Epithelial cell of prostate (primary cell): ENCODE results near the gene TRNP1.

Experiments
- DNase-seq: peaks from one replicate; pipeline ENCODE4 v3.0.0-alpha.2; 2011; ENCODE audit warnings: low read depth, low spot score
- H3K27ac ChIP-seq: fragments of 450-650 bp; 2 replicates; pipeline ENCODE4 v1.5.1; 2017; ENCODE audit warnings: mild to moderate bottlenecking

Gene TRNP1

DNA sequence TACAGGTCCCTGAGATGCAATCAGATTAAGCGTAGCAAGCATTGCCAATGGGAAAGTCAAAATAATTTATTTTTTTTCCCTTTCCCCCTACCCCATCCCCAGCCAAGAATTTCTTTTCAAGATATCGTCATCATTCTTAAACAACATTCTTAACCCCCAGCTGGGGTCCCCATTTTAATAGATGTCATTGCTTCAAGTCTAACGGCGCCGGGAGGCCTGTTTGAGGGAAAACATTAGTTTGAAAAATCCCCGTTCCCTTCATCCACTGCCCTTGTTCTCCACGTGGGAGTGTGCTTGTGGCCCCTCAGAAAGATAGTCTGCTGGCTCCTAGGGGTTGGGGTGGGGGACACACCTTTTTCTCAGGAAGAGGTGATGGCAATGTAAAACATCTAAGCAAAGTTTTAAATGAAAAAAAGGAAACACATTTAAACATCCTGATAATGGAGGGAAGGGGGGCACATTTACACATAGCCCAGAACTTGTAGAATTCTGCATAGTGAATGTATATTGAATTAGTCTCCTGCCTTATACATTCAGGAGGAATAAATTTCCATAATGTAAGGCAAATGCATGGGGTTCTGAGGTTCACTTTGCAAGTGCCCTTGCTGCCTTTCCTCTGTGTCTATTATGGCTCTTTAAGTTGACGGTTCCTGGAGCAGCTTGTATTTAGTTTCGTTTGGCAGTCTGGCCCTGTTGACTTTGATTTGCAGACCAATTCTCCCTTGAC, 6.8 kb downstream of the TRNP1 start:
- no peak for DNase-seq
- peak overlapping the region; percentile 95 for H3K27ac ChIP-seq

DNA sequence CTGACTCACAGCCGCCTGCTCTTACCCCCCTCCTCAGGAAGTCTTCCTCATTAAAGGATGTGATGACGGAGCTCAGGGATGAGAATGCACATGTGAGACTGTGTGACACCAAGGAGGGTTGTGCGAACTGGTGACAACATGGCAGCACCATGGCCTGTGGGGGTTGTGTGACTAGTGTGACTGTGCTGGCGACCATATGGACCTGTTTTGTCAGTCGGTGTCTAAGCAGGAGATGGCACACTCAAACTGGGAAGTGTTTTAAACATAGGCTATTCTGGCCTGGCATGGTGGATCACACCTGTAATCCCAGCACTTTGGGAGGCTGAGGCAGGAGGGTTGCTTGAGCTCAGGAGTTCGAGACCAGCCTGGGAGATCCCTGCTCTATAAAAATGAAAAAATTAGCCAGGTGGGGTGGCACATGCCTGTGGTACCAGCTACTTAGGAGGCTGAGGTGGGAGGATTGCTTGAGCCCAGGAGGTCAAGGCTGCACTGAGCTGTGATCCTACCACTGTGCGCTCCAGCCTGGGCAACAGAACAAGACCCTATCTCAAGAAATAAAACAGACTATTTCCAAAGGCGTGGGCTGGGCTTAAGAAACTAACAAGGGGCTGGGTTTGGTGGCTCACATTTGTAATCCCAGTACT, 7.4 kb downstream of the TRNP1 start:
- H3K27ac ChIP-seq: peak overlapping the region; percentile 95
- DNase-seq: no peak

DNA sequence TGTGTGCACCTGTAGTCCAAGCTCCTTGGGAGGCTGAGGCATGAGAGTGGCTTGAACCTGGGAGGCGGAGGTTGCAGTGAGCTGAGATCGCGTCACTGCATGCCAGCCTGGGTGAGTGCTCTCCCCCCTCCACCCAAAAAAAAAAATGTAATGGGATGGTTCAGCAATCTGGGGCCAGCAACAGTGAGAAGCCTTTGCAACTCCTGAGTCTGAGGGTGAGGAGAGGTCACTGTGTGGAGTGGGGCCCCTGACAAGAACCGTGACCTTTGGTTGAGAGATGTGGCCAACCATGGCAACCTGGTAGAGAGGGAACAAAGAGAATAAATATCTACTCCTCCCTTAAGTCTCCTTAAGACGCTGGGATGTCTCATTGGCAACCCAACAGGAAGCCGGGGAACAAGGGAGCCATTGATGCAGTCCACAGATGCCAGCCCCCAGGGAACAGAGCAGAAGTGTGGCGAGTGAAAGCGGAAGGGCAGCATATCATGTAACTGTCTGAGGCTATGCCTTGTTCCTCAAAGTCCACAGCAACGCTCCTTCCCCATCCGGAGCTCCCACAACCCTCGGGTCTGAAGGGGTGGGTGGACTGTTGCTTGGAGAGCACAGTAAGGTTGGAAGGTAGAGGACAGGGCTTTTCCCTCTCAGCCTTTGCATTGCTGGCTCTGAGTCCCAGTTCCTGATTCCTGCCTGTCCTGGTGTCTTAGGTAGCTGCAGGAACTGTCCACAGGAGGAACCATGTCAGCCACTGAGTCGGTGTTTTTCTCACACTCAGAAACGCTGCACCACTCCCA, 8.3 kb downstream of the TRNP1 start:
- DNase-seq: peak; percentile 36
- peak overlapping the region; percentile 95 for H3K27ac ChIP-seq

DNA sequence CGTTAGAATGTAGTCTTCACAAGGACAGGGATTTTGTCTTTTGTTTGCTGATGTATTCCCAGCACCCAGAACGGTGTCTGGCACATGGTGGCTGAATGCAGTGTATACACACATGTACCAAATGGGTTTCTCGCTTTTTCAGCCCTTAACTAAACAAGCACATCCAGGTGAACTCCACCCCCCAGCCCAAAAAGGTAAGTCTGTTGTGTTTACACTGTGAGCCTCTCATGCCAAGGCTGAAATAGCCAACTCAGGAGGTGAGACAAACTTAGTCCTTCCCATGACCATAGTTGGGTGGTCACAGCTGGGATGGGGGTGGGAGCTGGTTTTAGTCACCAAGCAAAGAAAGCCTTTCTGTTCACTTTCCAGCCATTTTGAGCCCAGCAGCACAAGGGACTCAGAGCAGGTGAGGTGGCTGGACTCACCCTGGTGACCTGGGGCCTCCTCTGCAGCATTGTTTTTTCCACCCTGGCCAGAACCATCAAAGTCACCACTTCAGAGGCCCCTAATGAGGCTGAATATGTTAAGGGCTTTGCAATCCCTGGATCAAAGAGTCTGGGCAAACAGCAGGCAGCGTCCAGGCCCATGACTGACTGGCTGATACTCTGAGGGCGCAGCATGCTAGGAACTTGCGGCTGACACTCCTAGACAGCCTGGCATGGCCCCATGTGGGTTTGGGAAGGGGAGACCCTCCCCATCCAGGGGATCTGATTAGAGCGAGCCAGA, 10.4 kb downstream of the TRNP1 start:
- no peak for DNase-seq
- H3K27ac ChIP-seq: peak overlapping the region; percentile 95

DNA sequence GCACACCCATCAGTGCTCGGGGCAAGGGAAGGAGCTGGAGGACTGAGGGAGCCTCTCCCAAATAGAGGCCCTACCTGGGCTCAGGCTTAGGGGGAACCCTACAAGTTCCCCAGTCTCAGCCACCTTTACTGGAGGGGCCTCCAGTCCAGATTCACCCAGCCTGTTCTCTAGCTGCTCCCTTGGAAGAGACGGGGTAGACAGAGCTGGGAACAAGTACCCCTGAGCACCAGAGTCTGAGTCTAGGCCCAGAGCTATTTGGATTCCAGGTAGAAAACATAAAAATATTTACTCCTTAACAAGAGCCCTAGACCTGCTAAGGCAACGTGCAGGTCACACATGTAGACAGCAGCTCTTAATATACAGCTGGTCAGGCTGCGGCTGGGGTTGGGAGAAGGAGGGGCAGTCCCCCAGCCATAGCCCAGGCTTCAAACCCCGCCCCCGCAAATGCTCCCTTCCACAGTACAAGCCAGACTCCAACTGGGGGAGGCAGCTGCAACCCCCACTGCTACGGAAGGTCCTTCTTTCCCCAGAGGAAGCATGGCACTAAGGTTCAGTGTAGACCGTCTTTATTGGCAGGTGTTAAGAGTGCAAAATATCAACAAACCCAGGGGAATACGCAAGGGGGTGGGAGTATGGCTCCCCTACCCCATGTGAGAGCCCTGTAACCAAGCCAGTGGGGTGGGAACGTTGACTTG, 11.1 kb downstream of the TRNP1 start:
- DNase-seq: no peak
- H3K27ac ChIP-seq: peak overlapping the region; percentile 95

DNA sequence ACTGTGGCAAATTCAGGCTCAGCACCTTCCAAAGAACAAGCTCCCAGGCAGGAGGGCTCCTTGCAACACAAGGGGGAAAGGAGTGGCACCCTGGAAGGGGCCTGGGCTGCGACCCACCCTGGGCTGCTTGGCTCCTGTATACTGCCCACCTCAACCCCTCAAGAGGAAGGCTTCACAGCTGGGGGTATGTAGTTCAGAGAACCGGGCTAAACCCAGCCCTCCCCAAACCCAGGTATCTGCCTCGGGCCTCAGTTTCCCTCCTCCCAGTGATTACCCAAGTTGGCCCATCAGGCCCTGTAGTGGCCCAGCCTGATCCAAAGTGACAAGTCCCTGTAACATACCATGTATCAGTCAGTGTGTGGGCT, 11.7 kb downstream of the TRNP1 start:
- no peak overlapping the region for H3K27ac ChIP-seq

DNA sequence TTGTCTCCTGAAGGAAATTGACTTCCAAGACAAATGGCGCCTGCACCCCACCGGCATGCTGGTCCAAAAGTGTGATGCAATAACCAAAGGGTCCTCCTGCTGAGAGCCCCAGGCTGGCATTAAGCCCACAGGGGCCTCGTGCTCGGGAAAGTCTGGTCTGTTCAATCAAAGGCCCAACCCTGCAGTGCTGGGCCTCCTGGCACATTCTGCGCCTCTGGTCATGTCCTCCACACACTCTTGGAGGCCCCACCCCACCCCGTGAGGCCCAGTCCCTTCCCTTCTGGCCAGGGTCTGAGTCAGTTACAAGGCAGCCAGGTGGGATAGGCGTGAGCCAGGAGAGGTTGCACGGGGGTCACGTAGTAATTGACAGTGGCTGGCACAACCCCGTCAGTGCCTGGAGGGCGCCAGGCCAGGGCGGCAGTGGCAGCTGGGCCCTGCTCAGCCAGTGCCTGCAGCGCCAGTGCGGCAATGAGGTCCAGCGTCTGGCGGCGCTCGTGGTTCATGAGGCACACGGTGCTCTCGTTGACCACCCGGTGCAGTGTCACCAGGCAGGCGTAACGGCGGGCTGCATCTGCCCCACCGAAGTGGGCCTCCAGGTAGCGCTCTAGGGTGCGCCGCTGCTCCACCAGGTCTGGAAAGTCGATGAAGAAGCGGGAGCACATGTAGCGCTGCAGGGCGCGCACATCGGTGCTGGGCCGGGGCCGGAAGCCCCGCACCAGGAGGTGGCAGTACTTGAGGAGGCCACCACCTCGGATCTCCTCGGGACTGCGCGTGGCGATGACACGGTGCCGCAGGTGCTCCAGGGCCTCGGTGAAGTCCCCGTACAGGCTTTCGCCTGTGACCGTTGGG, 12.4 kb downstream of the TRNP1 start:
- no peak for DNase-seq
- no peak overlapping the region for H3K27ac ChIP-seq

More for the DNA sequence above, 11.7 kb downstream of the TRNP1 start:
- no peak for DNase-seq

DNA sequence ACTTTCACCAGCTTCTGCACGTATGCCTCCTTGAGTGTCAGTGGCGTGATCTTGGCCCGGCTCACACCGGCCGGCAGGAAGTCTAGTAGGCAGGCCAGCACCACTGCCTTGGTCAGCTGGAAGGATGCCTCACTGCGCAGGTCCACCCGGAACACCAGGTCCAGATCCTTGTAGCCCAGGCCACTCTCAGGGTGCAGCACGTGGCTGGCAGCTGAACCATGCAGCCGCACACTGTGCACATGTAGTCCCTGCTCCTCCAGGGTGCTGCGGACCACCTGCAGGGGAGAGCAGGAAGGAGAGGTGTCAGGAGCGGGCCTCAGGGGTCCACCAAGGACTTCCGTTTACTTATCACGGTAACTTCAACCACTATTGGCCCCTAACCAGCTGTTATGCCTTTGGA, 13.2 kb downstream of the TRNP1 start:
- no peak overlapping the region for H3K27ac ChIP-seq
- no peak for DNase-seq

DNA sequence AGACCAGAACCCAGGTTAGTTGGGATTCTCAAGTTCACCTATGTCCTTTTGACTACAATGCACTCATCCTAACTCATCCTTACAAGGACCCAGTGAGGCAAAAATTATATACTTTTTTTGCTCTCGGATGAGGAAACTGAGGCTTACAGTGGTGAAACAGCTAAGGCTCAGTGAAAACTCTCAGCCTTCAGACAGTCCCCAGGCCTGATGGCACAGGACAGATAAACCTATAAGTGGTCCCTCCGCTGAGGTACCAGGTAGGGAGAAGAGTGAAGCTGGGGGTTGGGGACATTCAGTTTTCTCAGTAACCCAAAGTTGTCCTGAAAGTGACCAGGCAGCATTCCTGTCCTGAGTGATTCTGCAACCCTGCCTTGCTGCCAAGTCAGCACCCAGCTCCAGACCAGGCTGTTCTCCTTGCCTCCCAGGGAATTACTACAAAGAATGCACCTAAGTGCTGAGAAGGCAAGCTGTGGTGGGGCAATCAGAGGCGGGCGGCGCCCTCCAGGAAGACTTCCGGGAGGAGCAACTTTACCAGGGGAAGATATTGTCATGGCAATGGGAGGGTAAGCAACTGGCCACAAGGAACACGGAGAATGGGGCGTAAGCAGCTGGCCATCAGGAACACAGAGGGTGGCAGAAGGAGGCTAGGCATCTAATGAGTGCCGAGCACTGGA, 14.6 kb downstream of the TRNP1 start:
- H3K27ac ChIP-seq: peak overlapping the region; percentile 92
- no peak for DNase-seq

DNA sequence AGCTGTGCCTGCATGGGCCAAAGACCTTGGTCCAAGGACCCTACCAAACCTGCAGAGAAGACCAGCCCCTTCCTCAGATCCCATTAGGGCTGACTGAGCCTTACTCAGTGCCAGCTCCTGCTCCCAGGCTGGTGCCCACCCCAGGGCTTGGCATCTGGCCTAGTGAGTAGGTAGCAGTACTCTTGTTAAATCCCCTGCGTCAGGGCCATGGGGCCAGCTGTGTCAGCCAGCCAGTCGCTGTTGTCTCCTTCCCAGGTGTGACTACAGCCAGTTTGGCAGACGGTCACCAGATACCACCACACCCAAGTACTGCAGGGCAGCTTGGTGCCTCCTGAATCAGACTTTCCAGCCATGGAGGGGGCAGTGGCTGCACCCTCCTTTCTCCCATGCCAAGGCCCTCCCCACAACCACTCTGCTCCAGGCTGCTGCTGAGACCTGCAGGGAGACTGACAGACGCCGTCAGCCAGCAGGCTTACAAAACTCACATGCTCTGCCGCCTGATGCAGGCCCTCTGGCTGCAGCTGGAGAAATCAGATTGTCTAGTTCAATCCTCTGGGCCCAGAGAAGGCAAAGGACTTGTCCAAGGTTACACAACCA, 16.2 kb downstream of the TRNP1 start:
- peak; percentile 95 for DNase-seq
- peak overlapping the region; percentile 92 for H3K27ac ChIP-seq

DNA sequence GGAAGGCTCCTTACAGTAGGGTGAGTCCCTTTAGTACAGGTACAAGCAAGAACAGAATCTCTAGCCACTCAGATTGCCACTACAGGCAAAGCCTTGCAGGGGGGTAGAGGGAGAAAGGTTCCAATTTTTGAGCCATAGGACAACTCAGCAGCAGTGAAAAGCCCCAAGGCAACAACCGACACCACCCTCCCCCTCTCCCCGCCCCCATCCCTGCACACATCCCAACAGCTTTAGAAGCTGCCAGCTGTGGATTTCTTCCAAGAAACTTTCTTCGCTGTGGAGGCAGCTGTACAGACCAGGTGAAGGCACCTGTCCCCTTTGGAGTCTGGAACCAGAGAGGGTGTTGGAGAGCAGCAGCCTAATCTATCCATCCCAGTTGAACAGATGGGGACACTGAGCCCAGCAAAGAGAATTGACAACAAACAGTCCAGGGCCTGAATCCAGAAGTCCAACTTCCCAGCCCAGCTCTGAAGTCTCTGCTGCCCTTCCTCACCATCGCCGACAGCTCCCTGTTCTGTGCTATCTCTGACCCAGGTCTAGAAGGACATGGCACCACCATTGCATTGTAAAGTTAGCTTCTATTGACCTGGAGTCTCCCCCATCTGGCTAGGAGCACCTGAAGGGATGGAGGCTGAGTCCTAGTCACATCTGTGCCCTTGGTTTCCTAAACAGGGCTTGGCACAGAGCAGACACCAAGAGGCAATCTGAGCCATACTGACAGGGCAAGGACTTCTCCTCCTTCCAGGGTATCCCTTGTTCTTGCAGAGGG, 16.9 kb downstream of the TRNP1 start:
- no peak for DNase-seq
- peak overlapping the region; percentile 92 for H3K27ac ChIP-seq

DNA sequence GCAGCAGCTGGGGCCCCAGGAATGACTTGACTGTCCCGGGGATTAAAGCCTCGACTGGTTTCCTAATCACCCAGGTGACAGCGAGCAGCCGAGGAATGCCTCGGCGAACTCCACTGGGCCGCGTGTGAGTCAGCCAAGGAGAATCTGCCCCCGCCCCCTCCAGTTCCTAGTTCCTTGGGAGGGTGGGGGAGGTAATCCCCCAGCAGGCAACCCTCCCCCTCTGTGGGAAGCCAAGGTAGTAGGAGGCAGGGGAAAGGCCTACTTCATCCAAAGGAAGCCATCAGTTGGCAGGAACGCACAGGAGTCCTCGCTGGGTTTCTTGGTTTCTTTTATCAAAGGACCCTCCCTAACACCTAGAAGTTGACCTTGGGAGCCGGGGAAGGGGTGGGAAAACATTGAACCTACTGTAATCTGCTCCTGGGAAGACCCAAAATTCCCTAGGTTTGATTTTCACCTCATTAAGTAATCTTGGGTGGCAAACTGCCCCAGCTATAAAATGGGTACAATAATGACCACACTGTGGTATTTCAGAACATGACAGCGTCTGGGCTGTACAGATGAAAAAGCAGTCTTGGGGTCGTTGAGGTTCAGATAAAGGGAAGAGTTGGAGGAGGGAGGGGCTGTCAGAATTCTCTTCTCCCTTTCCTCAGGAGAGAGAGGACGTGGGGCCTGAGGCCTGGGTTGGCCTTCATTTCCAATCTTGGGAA, 17.7 kb downstream of the TRNP1 start:
- DNase-seq: no peak
- peak overlapping the region; percentile 92 for H3K27ac ChIP-seq

DNA sequence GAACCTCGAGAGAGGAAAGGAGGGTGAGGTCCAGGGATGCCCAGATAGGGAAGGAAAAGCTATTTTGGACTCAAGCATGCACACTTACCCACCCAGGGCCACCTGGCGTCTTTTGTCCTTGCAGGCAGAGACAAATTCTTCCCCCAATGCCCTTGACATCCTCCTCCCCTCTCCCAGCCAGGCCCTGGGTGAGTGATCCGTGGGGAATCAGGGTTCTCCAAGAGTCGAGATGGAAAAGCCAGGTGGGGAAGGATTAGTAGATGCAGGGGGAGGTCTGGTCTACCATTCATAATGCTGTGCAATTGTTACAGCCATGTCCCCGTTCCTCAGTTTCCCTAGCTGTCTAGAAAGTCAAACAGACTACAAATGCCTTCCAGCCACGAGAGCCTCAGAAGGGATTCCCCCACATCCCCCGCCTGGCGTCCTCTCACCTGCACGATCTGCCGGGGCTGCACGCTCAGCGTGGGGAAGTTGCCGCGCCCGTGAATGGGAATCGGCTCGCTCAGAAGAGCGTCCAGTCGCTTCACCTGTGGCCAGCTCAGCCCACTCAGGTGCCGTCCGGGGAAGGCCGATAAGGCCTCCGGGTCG, 18.6 kb downstream of the TRNP1 start:
- DNase-seq: no peak
- H3K27ac ChIP-seq: peak overlapping the region; percentile 92

DNA sequence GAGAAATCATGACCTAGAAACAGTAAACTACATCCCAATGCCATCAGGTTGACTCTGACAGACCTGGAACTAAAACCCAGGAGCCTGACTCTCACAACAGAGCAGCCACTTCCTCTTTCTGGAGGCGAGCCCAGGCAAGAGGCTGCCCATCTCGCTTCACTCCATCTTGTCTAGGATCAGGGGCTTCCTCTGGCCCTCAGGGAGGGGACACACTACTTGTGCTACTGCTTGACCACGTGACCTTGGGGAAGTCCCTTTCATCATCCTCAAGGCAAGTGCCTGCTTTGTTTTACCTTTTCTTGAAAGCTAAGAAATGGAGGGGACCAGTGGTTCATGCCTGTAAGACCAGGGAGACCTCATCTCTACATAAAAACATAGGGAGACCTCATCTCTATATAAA, 21.8 kb downstream of the TRNP1 start:
- DNase-seq: no peak
- no peak overlapping the region for H3K27ac ChIP-seq

DNA sequence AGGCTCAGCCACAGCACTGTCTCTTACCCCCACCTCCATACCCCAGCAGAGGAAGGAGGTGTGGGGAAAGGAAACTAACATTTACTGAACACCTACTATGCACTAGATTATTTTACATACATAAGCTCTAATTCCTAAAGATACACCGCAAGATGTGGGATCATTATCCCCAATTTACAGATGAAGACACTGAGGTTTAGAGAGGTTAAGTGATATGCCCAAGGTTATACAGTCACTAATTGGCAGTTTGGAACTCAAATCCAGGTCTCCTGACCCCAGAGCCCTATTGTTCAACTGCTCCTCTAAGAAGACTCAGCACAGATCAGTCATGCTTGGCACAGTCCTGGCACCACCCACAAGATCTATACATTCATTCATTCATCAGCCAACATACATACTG, 22.9 kb downstream of the TRNP1 start:
- H3K27ac ChIP-seq: no peak overlapping the region
- DNase-seq: no peak

DNA sequence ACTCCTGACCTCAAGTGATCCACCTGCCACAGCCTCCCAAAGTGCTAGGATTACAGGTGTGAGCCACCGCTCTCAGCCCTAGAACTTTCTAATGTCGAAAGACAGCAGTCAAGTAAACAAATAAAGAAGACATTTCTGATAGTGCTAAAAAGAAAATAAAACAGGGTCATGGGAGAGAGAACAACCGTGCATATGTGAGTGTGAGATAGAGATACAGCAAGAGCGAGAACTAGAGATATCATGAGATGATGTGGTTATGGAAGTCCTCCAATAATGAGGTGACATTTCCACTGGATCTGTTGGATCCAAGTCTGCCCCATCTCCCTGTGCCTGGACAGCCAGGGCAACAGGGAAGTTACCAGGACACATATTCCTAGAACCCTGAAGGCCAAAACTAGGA, 23.7 kb downstream of the TRNP1 start:
- no peak overlapping the region for H3K27ac ChIP-seq
- DNase-seq: no peak

DNA sequence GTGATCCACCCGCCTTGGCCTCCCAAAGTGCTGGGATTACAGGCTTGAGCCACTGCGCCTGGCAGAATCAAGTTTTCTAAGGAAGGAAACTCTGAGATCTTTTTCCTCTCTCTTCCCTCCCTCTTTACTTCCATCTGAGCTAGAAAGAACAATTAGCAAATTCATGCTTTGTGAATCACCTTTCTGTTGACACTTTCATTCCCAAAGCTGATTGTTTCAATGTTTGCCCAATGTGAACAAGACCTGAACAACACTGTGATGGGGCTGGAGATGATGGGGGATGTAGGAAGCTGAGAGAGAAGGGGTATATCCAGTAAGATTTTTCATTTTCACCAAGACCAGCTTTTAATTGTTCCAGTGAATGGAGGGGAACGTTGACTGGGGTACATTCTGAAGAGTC, 24.8 kb downstream of the TRNP1 start:
- H3K27ac ChIP-seq: no peak overlapping the region
- DNase-seq: no peak
